Mesenchymal stem cell (in vitro differentiated cells and primary cell): Measurements from ENCODE around the gene U2AF2.

Experiments used
- DNase-seq: peaks from one replicate; pipeline ENCODE4 v3.0.0-alpha.2; 2013
- H2AFZ ChIP-seq: one replicate; pipeline ENCODE4 v1.6.1; 2013; ENCODE audit warnings: low read depth, mild to moderate bottlenecking, control low read depth, inconsistent platforms, low read length, moderate library complexity
- H2AK5ac ChIP-seq: 2 replicates; pipeline ENCODE4 v1.6.1; 2013; ENCODE audit warnings: low read length, moderate library complexity, mild to moderate bottlenecking, inconsistent platforms; ENCODE audit not compliant: severe bottlenecking
- H2BK120ac ChIP-seq: one replicate; pipeline ENCODE4 v1.6.1; 2013; ENCODE audit warnings: low read depth, mild to moderate bottlenecking, inconsistent platforms, low read length, moderate library complexity
- H2BK12ac ChIP-seq, 2 experiments: one replicate each; pipeline ENCODE4 v1.6.1; 2013; ENCODE audit warnings: inconsistent platforms in 2 of 2, low read length in 2 of 2, mild to moderate bottlenecking in 2 of 2, moderate library complexity in 2 of 2, control low read depth in 1 of 2
- H2BK15ac ChIP-seq: one replicate; pipeline ENCODE4 v1.6.1; 2013; ENCODE audit warnings: mild to moderate bottlenecking, low read depth, inconsistent platforms; ENCODE audit not compliant: poor library complexity, severe bottlenecking
- H2BK5ac ChIP-seq: 2 replicates; pipeline ENCODE4 v1.6.1; 2013; ENCODE audit warnings: low read depth, mild to moderate bottlenecking, low read length, control low read depth, inconsistent platforms; ENCODE audit not compliant: poor library complexity, severe bottlenecking
- H3K14ac ChIP-seq, 2 experiments: one replicate each; pipeline ENCODE4 v1.6.1; 2013; ENCODE audit warnings: inconsistent platforms in 2 of 2, low read length in 2 of 2, control low read depth in 1 of 2, mild to moderate bottlenecking in 1 of 2, moderate library complexity in 1 of 2
- H3K18ac ChIP-seq, 2 experiments: one replicate each; pipeline ENCODE4 v1.6.1; 2013; ENCODE audit warnings: inconsistent platforms in 2 of 2, low read length in 2 of 2, control low read depth in 1 of 2, low read depth in 1 of 2, mild to moderate bottlenecking in 1 of 2
- H3K23ac ChIP-seq, 2 experiments: one replicate each; pipeline ENCODE4 v1.6.1; 2013; ENCODE audit warnings: inconsistent platforms in 2 of 2, low read length in 2 of 2, mild to moderate bottlenecking in 2 of 2, moderate library complexity in 2 of 2, control low read depth in 1 of 2
- H3K27ac ChIP-seq: 2 replicates; pipeline ENCODE4 v1.5.1; 2013; ENCODE audit warnings: mild to moderate bottlenecking, moderate library complexity, low read length, control low read depth, inconsistent platforms; ENCODE audit not compliant: poor library complexity, severe bottlenecking
- H3K27me3 ChIP-seq, 2 experiments: 2 replicates each; pipeline versions ENCODE4 v1.6.1 to v1.7.0; 2013; ENCODE audit warnings: low read length in 2 of 2, mild to moderate bottlenecking in 2 of 2, moderate library complexity in 2 of 2, control low read depth in 1 of 2, inconsistent platforms in 1 of 2; ENCODE audit not compliant: control insufficient read depth in 1 of 2, insufficient read depth in 1 of 2
- H3K36me3 ChIP-seq, 2 experiments: 2 replicates each; pipeline versions ENCODE4 v1.6.1 to v1.7.0; 2013; ENCODE audit warnings: low read length in 2 of 2, control low read depth in 1 of 2, inconsistent platforms in 1 of 2, low read depth in 1 of 2, mild to moderate bottlenecking in 1 of 2; ENCODE audit not compliant: insufficient read depth in 2 of 2, control insufficient read depth in 1 of 2
- H3K4ac ChIP-seq, 2 experiments: one replicate each; pipeline ENCODE4 v1.6.1; 2013; ENCODE audit warnings: inconsistent platforms in 2 of 2, low read length in 2 of 2, mild to moderate bottlenecking in 2 of 2, moderate library complexity in 2 of 2, control low read depth in 1 of 2, low read depth in 1 of 2
- H3K4me1 ChIP-seq: 2 replicates; pipeline ENCODE4 v1.6.1; 2013; ENCODE audit warnings: low read depth, low read length, control low read depth; ENCODE audit not compliant: control insufficient read depth, insufficient read depth
- H3K4me2 ChIP-seq: 2 replicates; pipeline ENCODE4 v1.6.1; 2013; ENCODE audit warnings: low read length, mild to moderate bottlenecking, inconsistent platforms; ENCODE audit not compliant: poor library complexity, severe bottlenecking
- H3K4me3 ChIP-seq, 2 experiments: 2 replicates each; pipeline versions ENCODE4 v1.5.1 to v1.7.0; 2013; ENCODE audit warnings: low read length in 2 of 2, mild to moderate bottlenecking in 2 of 2, control low read depth in 1 of 2, low read depth in 1 of 2; ENCODE audit not compliant: insufficient read depth in 1 of 2
- H3K79me1 ChIP-seq: replicated peaks from 2 replicates; pipeline ENCODE4 v1.6.1; 2013; ENCODE audit warnings: mild to moderate bottlenecking, control low read depth, low read length, inconsistent platforms; ENCODE audit not compliant: poor library complexity, severe bottlenecking
- H3K9ac ChIP-seq: 2 replicates; pipeline ENCODE4 v1.7.0; 2013; ENCODE audit warnings: mild to moderate bottlenecking, low read length, moderate library complexity
- H3K9me3 ChIP-seq: 2 replicates; pipeline ENCODE4 v1.7.0; 2013; ENCODE audit warnings: mild to moderate bottlenecking, low read length; ENCODE audit not compliant: control insufficient read depth
- H4K8ac ChIP-seq: one replicate; pipeline ENCODE4 v1.6.1; 2013; ENCODE audit warnings: inconsistent platforms, mild to moderate bottlenecking, low read length, moderate library complexity
- H4K91ac ChIP-seq: one replicate; pipeline ENCODE4 v1.6.1; 2013; ENCODE audit warnings: mild to moderate bottlenecking, low read length, inconsistent platforms
- WGBS: methylation state at CpG from one replicate; pipeline ENCODE4 v1.1.7; 2013; ENCODE audit warnings: mixed read lengths; 5-methylcytosine and 5-hydroxymethylcytosine counted together

Gene U2AF2

DNA sequence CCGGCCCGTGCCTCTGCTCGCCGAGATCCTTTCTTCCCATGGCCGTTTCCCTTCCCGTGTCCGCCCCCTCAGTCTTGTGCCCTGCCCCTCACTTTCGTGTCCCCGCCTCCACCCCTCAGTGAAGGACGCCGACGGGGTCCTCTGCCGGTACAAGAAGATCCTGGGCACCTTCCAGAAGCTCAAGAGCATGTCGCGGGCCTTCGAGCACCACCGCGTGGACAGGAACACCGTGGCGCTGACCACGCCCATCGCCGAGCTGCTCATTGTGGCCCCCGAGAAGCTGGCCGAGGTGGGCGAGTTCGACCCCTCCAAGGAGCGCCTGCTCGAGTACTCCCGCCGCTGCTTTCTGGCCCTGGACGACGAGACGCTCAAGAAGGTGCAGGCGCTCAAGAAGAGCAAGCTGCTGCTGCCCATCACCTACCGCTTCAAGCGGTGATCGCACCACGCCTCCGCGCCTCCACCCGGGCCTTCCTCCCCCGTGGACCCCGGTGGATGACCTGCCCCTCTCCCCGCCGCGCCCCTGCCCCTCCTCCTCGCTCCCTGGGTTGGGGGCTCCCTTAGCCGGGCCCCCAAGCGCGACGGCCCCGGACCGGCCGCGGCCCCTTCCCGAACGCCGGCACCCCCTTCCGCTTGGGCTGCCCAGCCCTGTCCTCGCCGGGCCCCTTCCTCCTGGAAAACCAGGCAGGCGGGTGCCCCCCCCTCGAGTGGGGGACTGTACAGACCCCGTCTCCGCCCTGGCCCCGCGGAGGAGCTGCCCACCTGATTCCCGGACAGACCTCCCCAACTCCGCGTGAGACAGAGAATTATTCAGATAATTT, 2.3 kb upstream of the U2AF2 start:
- H2BK15ac ChIP-seq, result no peak overlapping the region
- H3K14ac ChIP-seq, result no peak overlapping the region
- no peak overlapping the region for H2BK12ac ChIP-seq
- no peaks in the 10 kb centered on the region for H3K27me3 ChIP-seq
- no peak overlapping the region for H2AK5ac ChIP-seq
- H3K18ac ChIP-seq, result no peak overlapping the region
- H4K91ac ChIP-seq, result no peak overlapping the region
- no peak overlapping the region for H3K4me2 ChIP-seq
- H3K27ac ChIP-seq, result no peak overlapping the region
- peak overlapping the region in 1 of 2 experiments; percentile 12 for H3K4me3 ChIP-seq
- peaks cover 26% of the 10 kb centered on the region for H3K4me1 ChIP-seq
- H3K23ac ChIP-seq, result no peak overlapping the region
- H3K36me3 ChIP-seq, result peaks cover 7 to 43% of the 10 kb centered on the region in 2 experiments
- peaks cover 39% of the 10 kb centered on the region for H3K79me1 ChIP-seq
- no peak for DNase-seq
- H3K9ac ChIP-seq, result no peak overlapping the region
- peak overlapping the region; percentile 11 for H2BK120ac ChIP-seq
- H3K9me3 ChIP-seq, result no peaks in the 10 kb centered on the region
- 89% methylated on average over 71 of the region's 71 CpGs for WGBS
- no peak overlapping the region for H2BK5ac ChIP-seq
- no peak overlapping the region for H2AFZ ChIP-seq
- no peak overlapping the region for H3K4ac ChIP-seq
- no peak overlapping the region for H4K8ac ChIP-seq

DNA sequence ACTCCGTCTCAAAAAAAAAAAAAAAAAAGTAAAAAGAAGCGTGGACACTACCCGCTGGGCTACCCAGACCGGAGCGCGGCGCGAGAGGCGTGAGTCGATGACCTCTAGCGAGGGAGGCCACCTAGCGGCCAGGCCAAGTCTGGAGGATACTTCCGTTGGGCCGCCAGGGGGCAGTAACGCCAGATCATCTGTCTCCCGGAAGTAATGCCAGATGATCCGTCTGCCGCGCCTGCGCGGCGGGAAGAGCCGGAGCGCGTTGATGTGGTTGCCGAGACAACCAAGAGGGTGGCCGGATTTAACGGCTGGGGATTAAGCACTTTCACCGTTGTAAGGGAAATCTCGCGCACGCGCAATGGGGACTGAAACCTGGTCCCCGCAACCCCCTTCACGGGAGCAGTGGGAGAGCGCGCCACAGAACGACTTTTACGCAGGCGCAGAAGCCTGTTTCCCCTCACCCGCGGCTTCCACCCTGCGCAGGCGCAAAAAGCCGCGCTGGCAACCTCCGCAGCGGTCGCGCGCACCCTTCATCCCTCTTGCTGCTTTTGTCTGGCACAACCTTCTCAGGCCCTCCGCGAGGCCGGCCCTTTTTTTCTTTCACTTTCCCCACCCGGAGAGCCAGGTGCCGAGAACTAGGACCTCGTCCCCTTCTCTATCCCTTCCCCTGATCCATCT, 1.0 kb upstream of the U2AF2 start:
- Histone ChIP-seq H3K4me2 (peak overlapping the region; percentile 35), H2BK15ac (peak overlapping the region; percentile 44), H3K14ac (no peak overlapping the region), H2BK12ac (no peak overlapping the region), H3K4me1 (peaks cover 32% of the 10 kb centered on the region), H3K9me3 (no peaks in the 10 kb centered on the region), H3K18ac (peak overlapping the region; percentile 70 to 98), H2BK120ac (peak overlapping the region; percentile 6), H3K27ac (peak overlapping the region; percentile 100), H2AFZ (no peak overlapping the region), H3K79me1 (peaks cover 32% of the 10 kb centered on the region), H3K4me3 (peak overlapping the region; percentile 58 to 84), H2BK5ac (peak overlapping the region; percentile 19), H2AK5ac (no peak overlapping the region), H4K91ac (peak overlapping the region; percentile 87), H4K8ac (peak overlapping the region; percentile 91), H3K36me3 (peaks cover 7 to 50% of the 10 kb centered on the region in 2 experiments), H3K27me3 (no peaks in the 10 kb centered on the region), H3K4ac (peak overlapping the region in 1 of 2 experiments; percentile 34), H3K23ac (no peak overlapping the region), H3K9ac (peak overlapping the region; percentile 99)
- 1% methylated on average over 57 of the region's 57 CpGs for WGBS
- DNase-seq, result peak; percentile 99

DNA sequence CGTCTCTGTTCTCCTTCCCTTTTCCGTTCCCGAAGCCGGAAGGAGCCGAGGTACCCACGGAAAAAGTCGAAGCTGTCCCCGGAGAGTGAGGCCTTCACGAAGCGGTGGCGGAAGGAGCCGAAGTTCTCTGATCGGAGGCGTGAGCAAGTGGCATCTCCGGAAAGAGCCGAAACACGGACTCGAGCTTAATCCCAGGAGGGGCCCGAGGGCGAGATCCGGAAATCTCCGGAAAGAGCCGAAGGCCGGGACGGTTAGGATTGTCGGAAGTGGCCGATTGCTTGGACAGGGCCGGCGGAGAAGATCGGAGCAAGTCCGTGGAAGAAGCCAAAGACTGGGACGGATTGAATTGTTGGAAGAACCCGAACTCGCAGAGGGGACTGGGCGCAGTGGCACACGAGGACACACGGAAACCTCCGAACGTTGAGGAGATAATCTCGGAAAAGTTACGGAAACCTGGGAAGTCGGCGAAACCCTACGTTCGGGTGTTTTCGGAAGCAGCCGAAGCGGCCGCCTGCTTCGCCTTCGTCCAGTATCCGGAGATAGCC, 440 bp upstream of the U2AF2 start:
- H3K4ac ChIP-seq, result peak overlapping the region; percentile 57 to 88
- peak overlapping the region; percentile 100 for H3K27ac ChIP-seq
- peak overlapping the region; percentile 72 to 84 for H3K4me3 ChIP-seq
- H3K9me3 ChIP-seq, result no peaks in the 10 kb centered on the region
- peaks cover 10 to 53% of the 10 kb centered on the region in 2 experiments for H3K36me3 ChIP-seq
- DNase-seq, result peak; percentile 99
- H2AFZ ChIP-seq, result no peak overlapping the region
- H3K14ac ChIP-seq, result peak overlapping the region in 1 of 2 experiments; percentile 95
- peak overlapping the region; percentile 98 for H3K18ac ChIP-seq
- H2BK5ac ChIP-seq, result peak overlapping the region; percentile 96
- peak overlapping the region in 1 of 2 experiments; percentile 92 for H3K23ac ChIP-seq
- peak overlapping the region; percentile 99 for H3K9ac ChIP-seq
- H3K27me3 ChIP-seq, result no peaks in the 10 kb centered on the region
- H2AK5ac ChIP-seq, result no peak overlapping the region
- H4K8ac ChIP-seq, result peak overlapping the region; percentile 55
- peaks cover 27% of the 10 kb centered on the region for H3K79me1 ChIP-seq
- peak overlapping the region; percentile 89 for H2BK120ac ChIP-seq
- peak overlapping the region in 1 of 2 experiments; percentile 61 for H2BK12ac ChIP-seq
- H2BK15ac ChIP-seq, result peak overlapping the region; percentile 89
- H3K4me1 ChIP-seq, result peaks cover 31% of the 10 kb centered on the region
- peak overlapping the region; percentile 52 for H4K91ac ChIP-seq
- peak overlapping the region; percentile 55 for H3K4me2 ChIP-seq
- under 1% methylated on average over 51 of the region's 52 CpGs for WGBS

DNA sequence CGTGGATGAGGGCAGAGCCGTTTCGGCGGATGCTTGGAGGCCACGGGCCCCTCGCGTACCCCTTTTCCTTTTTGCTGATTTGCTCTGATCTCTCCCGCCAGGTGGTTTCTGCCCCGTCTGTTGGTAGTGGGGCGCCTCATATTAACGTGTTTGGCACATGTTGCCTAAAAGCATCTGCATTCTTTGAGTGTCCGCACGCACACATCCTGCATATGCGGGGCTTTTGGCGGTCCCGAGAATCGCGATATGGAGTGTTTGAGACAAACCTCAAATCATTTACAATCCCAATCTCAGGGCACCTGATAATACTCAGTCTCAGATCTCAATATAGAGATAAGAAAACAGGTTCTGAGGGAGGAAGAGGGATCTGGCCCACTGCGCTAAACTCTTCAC, 809 bp downstream of the U2AF2 start:
- Histone ChIP-seq H3K79me1 (peaks cover 17% of the 10 kb centered on the region), H3K23ac (no peak overlapping the region)

More for the DNA sequence above, 809 bp downstream of the U2AF2 start:
- Histone ChIP-seq H3K9ac (peak overlapping the region; percentile 99), H3K18ac (peak overlapping the region in 1 of 2 experiments; percentile 13), H2BK12ac (no peak overlapping the region), H4K91ac (no peak overlapping the region), H3K9me3 (no peaks in the 10 kb centered on the region), H3K27ac (peak overlapping the region; percentile 78), H2AFZ (no peak overlapping the region), H3K14ac (no peak overlapping the region), H3K4ac (peak overlapping the region in 1 of 2 experiments; percentile 46), H2BK15ac (no peak overlapping the region), H2BK120ac (no peak overlapping the region), H2BK5ac (peak overlapping the region; percentile 74), H3K4me3 (peak overlapping the region; percentile 92 to 99), H2AK5ac (no peak overlapping the region), H3K27me3 (no peaks in the 10 kb centered on the region), H3K4me1 (peaks cover 30% of the 10 kb centered on the region), H3K4me2 (peak overlapping the region; percentile 89), H4K8ac (peak overlapping the region; percentile 32), H3K36me3 (peaks cover 20 to 53% of the 10 kb centered on the region in 2 experiments)
- under 1% methylated on average over 19 of the region's 19 CpGs for WGBS
- no peak for DNase-seq
